C4-2B (cell line): ENCODE measurements around the gene ERBB4.
"Not testable (repeated sequence)": the region's sequence is repeated elsewhere in the genome, so short reads cannot be mapped to it uniquely, and the experiment has no call there.

ENCODE experiments used
- H3K27ac ChIP-seq: fragments of 450-650 bp; 2 replicates; pipeline ENCODE4 v1.5.1; 2017
- CTCF ChIP-seq: fragments of 450-650 bp; conservative IDR thresholded peaks from 2 replicates; pipeline ENCODE4 v1.5.1; 2017; ENCODE audit warnings: mild to moderate bottlenecking
- ZFX ChIP-seq: fragments of 450-650 bp; IDR thresholded peaks from 2 replicates; pipeline ENCODE4 v1.6.1; 2017

ERBB4 gene

GRCh38 chr2:212193056-212193455, 345.5 kb downstream of the ERBB4 start:
- no peak for TF ChIP-seq CTCF
- H3K27ac ChIP-seq: no peak overlapping the region

- H3K27ac ChIP-seq: not testable (repeated sequence)
Observed at GRCh38 chr2:212191438-212191837, 347.2 kb downstream of the ERBB4 start.

- TF ChIP-seq ZFX (no peak), CTCF (no peak)
Observed at GRCh38 chr2:212186166-212186565, 352.4 kb downstream of the ERBB4 start.

GRCh38 chr2:212181646-212182045, 357.0 kb downstream of the ERBB4 start:
- TF ChIP-seq CTCF (no peak), ZFX (no peak)
- no peak overlapping the region for H3K27ac ChIP-seq

More at GRCh38 chr2:212186166-212186565, 352.4 kb downstream of the ERBB4 start:
- no peak overlapping the region for H3K27ac ChIP-seq

GRCh38 chr2:212180408-212181083, 358.1 kb downstream of the ERBB4 start:
- no peak for TF ChIP-seq ZFX
- TF ChIP-seq CTCF: no peak
- no peak overlapping the region for H3K27ac ChIP-seq

- TF ChIP-seq ZFX (no peak), CTCF (peak; percentile 21)
- H3K27ac ChIP-seq: no peak overlapping the region
Observed at GRCh38 chr2:212177724-212178123, 360.9 kb downstream of the ERBB4 start.

- H3K27ac ChIP-seq: no peak overlapping the region
- TF ChIP-seq ZFX (no peak), CTCF (no peak)
Observed at GRCh38 chr2:212176151-212176550, 362.5 kb downstream of the ERBB4 start.

- no peak overlapping the region for H3K27ac ChIP-seq
- TF ChIP-seq ZFX: no peak
- TF ChIP-seq CTCF: no peak
Observed at GRCh38 chr2:212173756-212174510, 364.7 kb downstream of the ERBB4 start.
